PC-9 (cell line): Measurements from ENCODE around the gene KRT34. TPM values are rescaled to one million over a fixed set of nuclear protein-coding genes. Genes with fewer than 3 reads are reported as not detected.

Source experiments
- BruUV-seq: library from RNA; stranded (reverse); fragments of 400-500 nt; replicated peaks from 2 replicates; lab custom pipeline; 2021; lab: Mats Ljungman, UMichigan
- CTCF ChIA-PET: fragments of 300-600 bp; sonication (Branson Sonifier 250); formaldehyde crosslinking; loops from one replicate; lab custom pipeline; 2022; ENCODE audit warnings: antibody characterized with exemption; lab: Charles Lee
- POLR2A ChIA-PET: fragments of 300-600 bp; sonication (Branson Sonifier 250); formaldehyde crosslinking; loops from one replicate; lab custom pipeline; 2022; ENCODE audit warnings: antibody characterized with exemption; ENCODE audit not compliant: unreplicated experiment; lab: Charles Lee
- DNase-seq, 2 experiments: peaks; one replicate each; pipeline versions ENCODE4 v3.0.0 to v3.0.0-alpha.2; 2015 to 2022; ENCODE audit warnings: mixed read lengths in 1 of 2
- H2AFZ ChIP-seq: fragments of 200-600 bp; sonication (generic); 2 replicates; pipeline ENCODE4 v1.8.1; 2017; ENCODE audit warnings: antibody characterized with exemption
- H3F3A ChIP-seq: fragments of 200-600 bp; sonication (generic); 2 replicates; pipeline ENCODE4 v1.8.1; 2017; ENCODE audit warnings: antibody characterized with exemption, mild to moderate bottlenecking, low read depth; ENCODE audit not compliant: insufficient read depth
- H3K27ac ChIP-seq: fragments of 200-600 bp; sonication (generic); 2 replicates; pipeline ENCODE4 v1.6.1; 2016; ENCODE audit warnings: mixed run types
- H3K27me3 ChIP-seq: fragments of 200-600 bp; sonication (generic); 2 replicates; pipeline ENCODE4 v1.6.1; 2016; ENCODE audit warnings: low read depth, mixed run types; ENCODE audit not compliant: insufficient read depth
- H3K36me3 ChIP-seq: fragments of 200-600 bp; sonication (generic); 2 replicates; pipeline ENCODE4 v1.6.1; 2016; ENCODE audit warnings: low read depth, mixed run types
- H3K4me1 ChIP-seq: fragments of 200-600 bp; sonication (generic); replicated peaks from 2 replicates; pipeline ENCODE4 v1.6.1; 2016; ENCODE audit warnings: mixed run types; ENCODE audit not compliant: insufficient read depth
- H3K4me2 ChIP-seq: fragments of 200-600 bp; sonication (generic); 2 replicates; pipeline ENCODE4 v1.6.1; 2017; ENCODE audit warnings: mixed run types
- H3K4me3 ChIP-seq: fragments of 200-600 bp; sonication (generic); 2 replicates; pipeline ENCODE4 v1.6.1; 2016; ENCODE audit warnings: mixed run types
- H3K79me2 ChIP-seq: fragments of 200-600 bp; sonication (generic); 2 replicates; pipeline ENCODE4 v1.6.1; 2017; ENCODE audit warnings: low read depth, mixed run types
- H3K9me2 ChIP-seq: fragments of 200-600 bp; sonication (generic); 2 replicates; pipeline ENCODE4 v1.8.1; 2017; ENCODE audit warnings: mild to moderate bottlenecking; ENCODE audit not compliant: insufficient read depth
- H3K9me3 ChIP-seq: fragments of 200-600 bp; sonication (generic); 2 replicates; pipeline ENCODE4 v1.8.1; 2016; ENCODE audit warnings: low read depth; ENCODE audit not compliant: insufficient read depth
- H4K20me1 ChIP-seq: fragments of 200-600 bp; sonication (generic); 2 replicates; pipeline ENCODE4 v1.8.1; 2017; ENCODE audit not compliant: insufficient read depth
- EZH2 ChIP-seq: fragments of 200-600 bp; sonication (generic); IDR thresholded peaks from 2 replicates; pipeline ENCODE4 v1.8.0; 2017; ENCODE audit warnings: antibody characterized with exemption, low read depth
- intact Hi-C: fragments of 100-400 bp; cut with micrococcal nuclease; formaldehyde crosslinking; loops from one replicate; pipeline ENCODE4 v1.10.0; 2022; ENCODE audit not compliant: unreplicated experiment
- total RNA-seq: library from RNA; stranded (reverse); gene quantifications from 2 replicates; pipeline ENCODE4 v1.2.3, GENCODE V29; 2021
- TF ChIP-seq, protein P1 (sequence below): fragments of 200-600 bp; sonication (generic); conservative IDR thresholded peaks from 2 replicates; pipeline ENCODE4 v1.6.1; 2017; ENCODE audit warnings: mixed run types, antibody characterized with exemption, mild to moderate bottlenecking, moderate library complexity

KRT34 gene
- total RNA-seq, 1 experiment from 2014 or later: 1.4 TPM

DNA sequence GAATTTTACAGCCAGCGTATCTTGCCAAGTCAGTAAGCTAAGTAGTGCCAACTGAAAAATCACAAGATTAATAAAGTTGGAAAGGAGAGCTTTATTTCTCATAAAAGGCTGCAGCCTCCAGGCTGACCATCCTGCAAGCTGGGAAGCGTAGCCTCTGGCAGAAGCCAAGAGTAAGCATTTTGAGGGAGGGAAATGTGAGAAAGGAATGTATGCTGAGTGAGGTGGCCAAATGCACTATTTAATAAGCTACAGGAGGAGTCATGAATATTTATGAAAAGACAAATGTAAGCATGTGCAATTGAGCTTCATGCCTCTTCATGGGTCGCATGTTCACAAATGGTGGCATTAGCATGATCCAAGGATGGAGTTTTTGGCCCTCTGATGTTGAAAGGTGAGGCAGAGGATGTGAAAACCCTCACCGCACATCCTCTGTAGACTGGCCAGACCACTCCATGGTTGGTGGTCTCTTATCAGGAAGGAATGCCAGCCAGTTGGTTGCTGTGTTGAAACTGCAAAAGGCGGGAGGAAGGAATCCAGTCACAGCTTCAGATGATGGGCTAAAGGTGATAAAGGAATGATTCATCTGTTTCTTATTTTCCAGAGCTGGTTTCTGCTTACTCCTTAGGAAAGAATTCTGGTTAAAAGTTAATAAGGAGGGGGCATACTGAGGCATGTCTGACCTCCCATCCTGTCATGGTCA lies 21.7 kb downstream of the KRT34 start:
- peak overlapping the region; percentile 84 for H3K27ac ChIP-seq
- intact Hi-C loops: no loop called here
- CTCF ChIA-PET: no interaction called here

DNA sequence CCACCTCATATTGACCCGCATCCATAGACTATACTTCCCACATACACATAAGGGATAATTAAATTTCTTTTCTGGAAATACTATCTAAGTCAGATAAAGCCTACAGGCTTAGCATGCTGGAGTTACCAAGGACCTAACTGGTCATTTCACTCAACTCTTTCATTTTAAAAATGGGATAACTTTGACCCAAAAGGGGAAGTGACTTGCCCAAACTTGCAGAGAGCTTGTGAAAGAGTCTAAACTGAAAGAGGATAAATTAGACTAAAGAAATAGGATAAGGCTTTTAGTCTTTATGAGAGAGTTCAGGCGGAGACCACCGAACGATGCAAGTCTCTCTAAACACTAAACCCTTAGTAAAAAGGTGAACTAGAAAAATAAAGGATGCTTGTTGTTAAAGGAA lies 27.6 kb downstream of the KRT34 start:
- ChIA-PET POLR2A (no interaction called here), CTCF (no interaction called here)
- no TSS peak for BruUV-seq
- Histone ChIP-seq H3K27ac (no peak overlapping the region), H3K4me2 (no peak overlapping the region), H3K4me3 (no peak overlapping the region), H2AFZ (no peak overlapping the region), H3K9me2 (0 out of 2 replicates have a peak, but pooled peaks cover 3% of the 10 kb centered on the region), H3K27me3 (no peaks in the 10 kb centered on the region), H3K36me3 (no peaks in the 10 kb centered on the region), H3F3A (peaks cover 9% of the 10 kb centered on the region; the same call in 1 of the 2 replicates), H4K20me1 (no peaks in the 10 kb centered on the region), H3K79me2 (no peaks in the 10 kb centered on the region), H3K4me1 (peaks cover 16% of the 10 kb centered on the region), H3K9me3 (no peaks in the 10 kb centered on the region)
- no peak for DNase-seq
- intact Hi-C loops: no loop called here
- TF ChIP-seq, protein P1, sequence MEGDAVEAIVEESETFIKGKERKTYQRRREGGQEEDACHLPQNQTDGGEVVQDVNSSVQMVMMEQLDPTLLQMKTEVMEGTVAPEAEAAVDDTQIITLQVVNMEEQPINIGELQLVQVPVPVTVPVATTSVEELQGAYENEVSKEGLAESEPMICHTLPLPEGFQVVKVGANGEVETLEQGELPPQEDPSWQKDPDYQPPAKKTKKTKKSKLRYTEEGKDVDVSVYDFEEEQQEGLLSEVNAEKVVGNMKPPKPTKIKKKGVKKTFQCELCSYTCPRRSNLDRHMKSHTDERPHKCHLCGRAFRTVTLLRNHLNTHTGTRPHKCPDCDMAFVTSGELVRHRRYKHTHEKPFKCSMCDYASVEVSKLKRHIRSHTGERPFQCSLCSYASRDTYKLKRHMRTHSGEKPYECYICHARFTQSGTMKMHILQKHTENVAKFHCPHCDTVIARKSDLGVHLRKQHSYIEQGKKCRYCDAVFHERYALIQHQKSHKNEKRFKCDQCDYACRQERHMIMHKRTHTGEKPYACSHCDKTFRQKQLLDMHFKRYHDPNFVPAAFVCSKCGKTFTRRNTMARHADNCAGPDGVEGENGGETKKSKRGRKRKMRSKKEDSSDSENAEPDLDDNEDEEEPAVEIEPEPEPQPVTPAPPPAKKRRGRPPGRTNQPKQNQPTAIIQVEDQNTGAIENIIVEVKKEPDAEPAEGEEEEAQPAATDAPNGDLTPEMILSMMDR: no peak
- TF ChIP-seq EZH2: no peak

More for the DNA sequence above, 21.7 kb downstream of the KRT34 start:
- H2AFZ ChIP-seq: 0 out of 2 replicates have a peak overlapping the region, but pooled peaks have one; percentile 9
- H3K36me3 ChIP-seq: no peaks in the 10 kb centered on the region
- no peaks in the 10 kb centered on the region for H3K79me2 ChIP-seq
- no peaks in the 10 kb centered on the region for H3K27me3 ChIP-seq
- peak overlapping the region; percentile 35 for H3K4me2 ChIP-seq
- no peak overlapping the region for H3K4me3 ChIP-seq
- DNase-seq: peak; percentile 44 to 94
- TF ChIP-seq, protein P1: no peak
- TF ChIP-seq EZH2: no peak
- peaks cover 43% of the 10 kb centered on the region for H3K4me1 ChIP-seq
- no TSS peak for BruUV-seq
- POLR2A ChIA-PET: interaction anchor here (0.5 to 0.7 kb wide), 5 partner anchors 13 to 507 kb away, joined by 3 to 6 read pairs (median 3); no protein-coding TSS in a partner anchor
- H3K9me3 ChIP-seq: 0 out of 2 replicates have a peak, but pooled peaks cover 3% of the 10 kb centered on the region
- no peaks in the 10 kb centered on the region for H4K20me1 ChIP-seq
- peaks cover 19% of the 10 kb centered on the region for H3F3A ChIP-seq
- 0 out of 2 replicates have a peak, but pooled peaks cover 3% of the 10 kb centered on the region for H3K9me2 ChIP-seq

DNA sequence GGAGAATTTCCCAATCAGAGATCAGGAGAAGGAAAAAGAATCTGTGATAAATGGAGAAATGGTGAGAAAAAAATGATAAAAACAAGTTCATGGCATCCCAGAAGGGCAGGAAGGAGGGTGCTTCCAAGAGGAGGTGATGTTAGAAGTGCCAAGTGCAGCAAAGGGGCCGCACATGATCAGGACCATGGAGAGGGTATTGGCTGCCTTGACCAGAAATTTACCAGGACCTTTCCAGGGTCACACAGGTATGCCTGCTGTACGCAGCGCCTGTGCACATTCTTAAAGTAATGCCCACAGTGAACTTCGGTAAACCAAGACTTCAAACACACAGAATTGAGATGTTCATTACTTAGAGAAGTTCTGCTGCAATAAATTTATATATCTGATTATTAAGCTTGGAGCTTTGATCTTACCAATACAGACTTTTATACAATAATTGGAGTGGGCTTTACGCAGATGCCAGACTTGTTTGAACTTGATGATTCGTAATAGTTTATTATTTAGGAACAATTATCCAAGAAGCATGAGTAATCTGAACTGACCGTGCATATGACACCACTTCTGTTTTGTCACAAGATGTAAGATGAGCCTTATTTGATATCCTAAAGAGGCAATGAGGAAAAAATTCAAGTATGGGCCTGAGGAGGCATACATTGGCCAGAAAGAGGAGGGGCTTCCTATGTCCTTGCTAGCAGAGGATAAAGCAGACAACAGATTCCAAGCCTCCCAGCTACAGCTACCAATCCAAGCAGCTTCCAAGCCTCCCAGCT lies 29.3 kb downstream of the KRT34 start:
- Histone ChIP-seq H3K36me3 (no peaks in the 10 kb centered on the region), H3K9me3 (no peaks in the 10 kb centered on the region), H2AFZ (no peak overlapping the region), H3K27me3 (no peaks in the 10 kb centered on the region), H3K79me2 (no peaks in the 10 kb centered on the region), H3F3A (peaks cover 21% of the 10 kb centered on the region), H3K27ac (no peak overlapping the region), H3K4me2 (no peak overlapping the region), H4K20me1 (no peaks in the 10 kb centered on the region), H3K9me2 (0 out of 2 replicates have a peak, but pooled peaks cover 3% of the 10 kb centered on the region), H3K4me1 (peaks cover 23% of the 10 kb centered on the region), H3K4me3 (no peak overlapping the region)
- no TSS peak for BruUV-seq
- POLR2A ChIA-PET: interaction anchor here (0.6 kb wide), 1 partner anchor 246 kb away, joined by 3 read pairs; no protein-coding TSS in a partner anchor
- CTCF ChIA-PET: no interaction called here
- peak in 1 of 2 experiments; percentile 52 for DNase-seq
- intact Hi-C loops: no loop called here
- TF ChIP-seq, protein P1: no peak
- TF ChIP-seq EZH2: no peak
